Suprapubic skin (tissue), 4 donors: ENCODE results near the gene NCK2.

ENCODE experiments used
- CTCF ChIP-seq, 2 donors: fragments of 200-600 bp in 1 of 2; fragments of 450-650 bp in 1 of 2; sonication (generic) in 1 of 2; IDR thresholded peaks; one replicate each; pipeline ENCODE4 v1.5.1; 2016 to 2019; ENCODE audit warnings: antibody characterized with exemption in 2 of 2, mild to moderate bottlenecking in 1 of 2, moderate library complexity in 1 of 2
- EP300 ChIP-seq: sonication (generic); formaldehyde crosslinking; IDR thresholded peaks from one replicate; pipeline ENCODE4 v1.6.1; 2017; ENCODE audit warnings: antibody characterized with exemption
- POLR2A ChIP-seq, 2 donors: fragments of 450-650 bp; IDR thresholded peaks; one replicate each; pipeline ENCODE4 v1.6.1; 2017; ENCODE audit warnings: antibody characterized with exemption in 2 of 2, mild to moderate bottlenecking in 2 of 2, moderate library complexity in 2 of 2
- POLR2AphosphoS5 ChIP-seq, 3 donors: sonication (generic); formaldehyde crosslinking; IDR thresholded peaks; one replicate each; pipeline ENCODE4 v1.6.1; 2017; ENCODE audit warnings: antibody characterized with exemption in 3 of 3

GRCh38 chr2:105929516-105929915 is 184.8 kb downstream of the NCK2 start:
- no peak for TF ChIP-seq CTCF (IDR thresholded peaks at IDR 0.05)
- no peak for TF ChIP-seq EP300
- no peak for TF ChIP-seq POLR2AphosphoS5 (IDR thresholded peaks at IDR 0.05)
- no peak for TF ChIP-seq POLR2A (IDR thresholded peaks at IDR 0.05)
